ENCODE results near the gene DUSP1.

Gene DUSP1

GRCh38 chr5:172782169-172783039, 11.4 kb upstream of the DUSP1 start:
- DNase-seq (ENCODE audit: extremely low read depth in 1 of 2, low read depth in 1 of 2) = no peak

- no peak for DNase-seq (ENCODE audit: extremely low read depth in 1 of 2, low read depth in 1 of 2)
Measured at GRCh38 chr5:172779691-172780341, 8.8 kb upstream of the DUSP1 start.

GRCh38 chr5:172777881-172778814, 7.2 kb upstream of the DUSP1 start:
- no peak for DNase-seq (ENCODE audit: extremely low read depth in 1 of 2, low read depth in 1 of 2)

GRCh38 chr5:172776235-172776594, 5.2 kb upstream of the DUSP1 start:
- no peak for DNase-seq (ENCODE audit: extremely low read depth in 1 of 2, low read depth in 1 of 2)

GRCh38 chr5:172775326-172776234, 4.6 kb upstream of the DUSP1 start:
- DNase-seq (ENCODE audit: extremely low read depth in 1 of 2, low read depth in 1 of 2) = no peak

GRCh38 chr5:172774561-172775315, 3.7 kb upstream of the DUSP1 start:
- DNase-seq (ENCODE audit: extremely low read depth in 1 of 2, low read depth in 1 of 2) = no peak

- no peak for DNase-seq (ENCODE audit: extremely low read depth in 1 of 2, low read depth in 1 of 2)
Measured at GRCh38 chr5:172773481-172774469, 2.8 kb upstream of the DUSP1 start.

- peak; percentile 56 to 72 for DNase-seq (ENCODE audit: extremely low read depth in 1 of 2, low read depth in 1 of 2)
Measured at GRCh38 chr5:172772112-172772906, 1.3 kb upstream of the DUSP1 start.

GRCh38 chr5:172771439-172772111, 580 bp upstream of the DUSP1 start:
- DNase-seq (ENCODE audit: extremely low read depth in 1 of 2, low read depth in 1 of 2) = no peak

GRCh38 chr5:172770374-172770674, 671 bp downstream of the DUSP1 start:
- no peak for DNase-seq (ENCODE audit: extremely low read depth in 1 of 2, low read depth in 1 of 2)

GRCh38 chr5:172769616-172770373, 1.2 kb downstream of the DUSP1 start:
- no peak for DNase-seq (ENCODE audit: extremely low read depth in 1 of 2, low read depth in 1 of 2)

GRCh38 chr5:172769342-172769615, 1.7 kb downstream of the DUSP1 start:
- no peak for DNase-seq (ENCODE audit: extremely low read depth in 1 of 2, low read depth in 1 of 2)

GRCh38 chr5:172768573-172769341, 2.2 kb downstream of the DUSP1 start:
- no peak for DNase-seq (ENCODE audit: extremely low read depth in 1 of 2, low read depth in 1 of 2)

- DNase-seq (ENCODE audit: extremely low read depth in 1 of 2, low read depth in 1 of 2) = no peak
Measured at GRCh38 chr5:172768098-172768572, 2.9 kb downstream of the DUSP1 start.

GRCh38 chr5:172766287-172767108, 4.5 kb downstream of the DUSP1 start:
- DNase-seq (ENCODE audit: extremely low read depth in 1 of 2, low read depth in 1 of 2) = no peak
